Psoas muscle (tissue), 8 donors: ENCODE measurements around the gene NDST1. TPM values are rescaled to one million over a fixed set of nuclear protein-coding genes. Genes with fewer than 3 reads are reported as not detected.

Source experiments
- ATAC-seq, 4 donors: fragments of 200-7000 bp; cut with Tn5 transposase; one replicate each; pipeline ENCODE4 v1.9.1; 2020; ENCODE audit warnings: moderate library complexity in 3 of 4, mild to moderate bottlenecking in 2 of 4
- DNase-seq, 2 donors: peaks; one replicate each; pipeline ENCODE4 v3.0.0-alpha.2; 2020
- H3K27ac ChIP-seq: fragments of 200-600 bp; one replicate; pipeline ENCODE4 v1.8.0; 2022
- H3K27me3 ChIP-seq, 3 donors: fragments of 200-600 bp in 1 of 3; one replicate each; pipeline versions ENCODE4 v1.6.1 to v1.8.0; 2013 to 2022; ENCODE audit warnings: low read length in 2 of 3, mild to moderate bottlenecking in 2 of 3, moderate library complexity in 1 of 3; ENCODE audit not compliant: insufficient read depth in 3 of 3
- H3K36me3 ChIP-seq, 2 donors: fragments of 200-600 bp in 1 of 2; one replicate each; pipeline versions ENCODE4 v1.6.1 to v1.8.0; 2013 to 2022; ENCODE audit warnings: low read depth in 1 of 2, mild to moderate bottlenecking in 1 of 2, moderate library complexity in 1 of 2; ENCODE audit not compliant: insufficient read depth in 1 of 2
- H3K4me1 ChIP-seq: fragments of 200-600 bp; one replicate; pipeline ENCODE4 v1.8.0; 2022
- H3K4me3 ChIP-seq: fragments of 200-600 bp; one replicate; pipeline ENCODE4 v1.8.0; 2022; ENCODE audit warnings: mild to moderate bottlenecking
- H3K9me3 ChIP-seq: fragments of 200-600 bp; one replicate; pipeline ENCODE4 v1.8.0; 2022
- CTCF ChIP-seq: fragments of 200-600 bp; IDR thresholded peaks from one replicate; pipeline ENCODE4 v1.8.0; 2022; ENCODE audit warnings: antibody characterized with exemption
- WGBS, 3 donors: extraction: QIAGEN DNeasy Blood & Tissue Kit; methylation state at CpG; one replicate each; pipeline versions ENCODE4 v1.1.6 to v1.1.7; 2013; 5-methylcytosine and 5-hydroxymethylcytosine counted together
- intact Hi-C, 2 donors: fragments of 100-400 bp; cut with DNase I; formaldehyde crosslinking; loops; one replicate each; pipeline versions ENCODE4 v1.11.0 to v1.14.2; 2022
- polyA plus RNA-seq, 3 donors: library from polyadenylated mRNA; stranded (reverse); fragments of 200-250 nt; gene quantifications; one replicate each; pipeline ENCODE4 v1.2.3, GENCODE V29; 2013
- total RNA-seq, 4 donors: library from RNA; stranded (reverse); fragmentation: NEBNext Ultra II Directional in 2 of 4; extraction: Animal tissue kit (Norgen Biotek cat#: 25700) in 2 of 4; gene quantifications; one replicate each; pipeline versions ENCODE4 v1.2.1 to v1.2.4, GENCODE V29; 2021 to 2023
- donor health status: healthy with polysubstance abuse.
- donor health status: DM: no; HTN: no; CAD: no; lungs with moderate emphysema.
- donor health status: Bipolar disorder and iron deficiency.
- donor health status: healthy.
- donor health status: DM: yes; HTN: yes; CAD: no.
- donor health status: DM: no; HTN: no; CAD: no.
- donor health status: DM: no; HTN: no; CAD: no.
- donor health status: DM: yes; HTN: yes; CAD: no.

The NDST1 gene
- total and polyA plus RNA-seq, 7 donors: 11.0 to 40.2 (median 30.1) TPM

- no peaks in the 10 kb centered on the region for H3K36me3 ChIP-seq
- no peak for TF ChIP-seq CTCF
- ATAC-seq: no peak
- intact Hi-C loops: no loop called here
- no peaks in the 10 kb centered on the region for H3K9me3 ChIP-seq
- H3K27me3 ChIP-seq: no peaks in the 10 kb centered on the region
- H3K27ac ChIP-seq: peak overlapping the region; percentile 41
- 68 to 89% (median 81%) methylated on average over 9 of the region's 9 CpGs for WGBS, 3 donors
- DNase-seq: no peak
- H3K4me3 ChIP-seq: no peak overlapping the region
- peaks cover 39% of the 10 kb centered on the region for H3K4me1 ChIP-seq
These were observed 88.4 kb downstream of the NDST1 start for GRCh38 chr5:150596313-150596712.

- Histone ChIP-seq H3K4me3 (no peak overlapping the region), H3K27ac (peak overlapping the region; percentile 41), H3K4me1 (peaks cover 39% of the 10 kb centered on the region), H3K36me3 (no peaks in the 10 kb centered on the region), H3K9me3 (no peaks in the 10 kb centered on the region), H3K27me3 (no peaks in the 10 kb centered on the region)
- 87 to 93% (median 92%) methylated on average over 3 of the region's 3 CpGs for WGBS, 3 donors
- intact Hi-C loops: no loop called here
- ATAC-seq: no peak
- DNase-seq: no peak
- TF ChIP-seq CTCF: no peak
These were observed 88.9 kb downstream of the NDST1 start for GRCh38 chr5:150596826-150597225.

- WGBS, 3 donors: 63 to 74% (median 74%) methylated on average over 10 of the region's 10 CpGs
- DNase-seq (no peak), ATAC-seq (no peak)
- peaks cover 38% of the 10 kb centered on the region for H3K4me1 ChIP-seq
- no peak for TF ChIP-seq CTCF
- intact Hi-C loops: no loop called here
- H3K27ac ChIP-seq: peak overlapping the region; percentile 19
- no peaks in the 10 kb centered on the region for H3K36me3 ChIP-seq
- no peaks in the 10 kb centered on the region for H3K27me3 ChIP-seq
- H3K4me3 ChIP-seq: no peak overlapping the region
- H3K9me3 ChIP-seq: no peaks in the 10 kb centered on the region
These were observed 90.1 kb downstream of the NDST1 start for GRCh38 chr5:150598006-150598405.

GRCh38 chr5:150598821-150599273 lies 90.9 kb downstream of the NDST1 start:
- Histone ChIP-seq H3K27me3 (no peaks in the 10 kb centered on the region), H3K36me3 (no peaks in the 10 kb centered on the region), H3K4me3 (no peak overlapping the region), H3K9me3 (no peaks in the 10 kb centered on the region), H3K4me1 (peaks cover 31% of the 10 kb centered on the region), H3K27ac (peak overlapping the region; percentile 87)
- DNase-seq (no peak), ATAC-seq (no peak)
- WGBS, 3 donors: 83 to 92% (median 86%) methylated on average over 12 of the region's 12 CpGs
- no peak for TF ChIP-seq CTCF
- intact Hi-C loops: no loop called here

- DNase-seq: no peak
- no peaks in the 10 kb centered on the region for H3K9me3 ChIP-seq
- H3K4me3 ChIP-seq: no peak overlapping the region
- no peaks in the 10 kb centered on the region for H3K27me3 ChIP-seq
- peaks cover 27% of the 10 kb centered on the region for H3K4me1 ChIP-seq
- no peak for TF ChIP-seq CTCF
- H3K27ac ChIP-seq: peak overlapping the region; percentile 87
- WGBS, 3 donors: 81 to 93% (median 85%) methylated on average over 5 of the region's 5 CpGs
- H3K36me3 ChIP-seq: no peaks in the 10 kb centered on the region
- intact Hi-C loops: no loop called here
- no peak for ATAC-seq
These were observed 91.3 kb downstream of the NDST1 start for GRCh38 chr5:150599281-150599680.
